Heart left ventricle (tissue), 16 donors: ENCODE data around the gene FOXK1. TPM values are rescaled to one million over a fixed set of nuclear protein-coding genes. Genes with fewer than 3 reads are reported as not detected.

ENCODE experiments used
- ATAC-seq, 4 donors: fragments of 200-7000 bp; cut with Tn5 transposase; one replicate each; pipeline ENCODE4 v1.9.1; 2020 to 2022; ENCODE audit warnings: moderate library complexity in 4 of 4, mild to moderate bottlenecking in 3 of 4, moderate number of reproducible peaks in 1 of 4
- DNase-seq, 5 donors: peaks; one replicate each; pipeline ENCODE4 v3.0.0-alpha.2; 2020
- H3K27ac ChIP-seq, 12 donors: fragments of 200-600 bp; sonication (generic) in 4 of 12; one replicate each; pipeline versions ENCODE4 v1.5.0 to v1.8.0; 2016 to 2022; ENCODE audit warnings: mild to moderate bottlenecking in 2 of 12
- H3K27me3 ChIP-seq, 9 donors: fragments of 200-600 bp; sonication (generic) in 2 of 9; one replicate each; pipeline versions ENCODE4 v1.5.1 to v1.8.0; 2016 to 2022; ENCODE audit warnings: mild to moderate bottlenecking in 3 of 9
- H3K36me3 ChIP-seq, 9 donors: fragments of 200-600 bp; sonication (generic) in 2 of 9; one replicate each; pipeline versions ENCODE4 v1.5.0 to v1.8.0; 2018 to 2022; ENCODE audit warnings: mild to moderate bottlenecking in 2 of 9
- H3K4me1 ChIP-seq, 12 donors: fragments of 200-600 bp; sonication (generic) in 4 of 12; one replicate each; pipeline versions ENCODE4 v1.5.0 to v1.8.0; 2016 to 2022; ENCODE audit warnings: mild to moderate bottlenecking in 3 of 12
- H3K4me3 ChIP-seq, 12 donors: fragments of 200-600 bp; sonication (generic) in 4 of 12; one replicate each; pipeline versions ENCODE4 v1.5.0 to v1.8.0; 2017 to 2022; ENCODE audit warnings: mild to moderate bottlenecking in 9 of 12, moderate library complexity in 4 of 12
- H3K9me3 ChIP-seq, 12 donors: fragments of 200-600 bp; sonication (generic) in 4 of 12; one replicate each; pipeline versions ENCODE4 v1.5.0 to v1.8.0; 2016 to 2022; ENCODE audit warnings: mild to moderate bottlenecking in 1 of 12
- POLR2A ChIP-seq, 2 donors: fragments of 450-650 bp; IDR thresholded peaks; one replicate each; pipeline ENCODE4 v1.6.1; 2017; ENCODE audit warnings: antibody characterized with exemption in 2 of 2, mild to moderate bottlenecking in 2 of 2, moderate library complexity in 2 of 2
- WGBS, 4 donors: extraction: QIAGEN DNeasy Blood & Tissue Kit in 2 of 4; methylation state at CpG; one replicate each; pipeline versions ENCODE4 v1.1.5 to v1.1.7; 2013 to 2018; 5-methylcytosine and 5-hydroxymethylcytosine counted together
- intact Hi-C, 10 donors: fragments of 100-400 bp; cut with DNase I; formaldehyde crosslinking; loops; one replicate each; pipeline versions ENCODE4 v1.11.1 to v1.14.2; 2022
- polyA plus RNA-seq, 2 donors: library from polyadenylated mRNA; stranded (reverse); fragments of 200-250 nt; gene quantifications; one replicate each; pipeline ENCODE4 v1.2.3, GENCODE V29; 2013
- total RNA-seq, 9 donors: library from RNA; depleted of rRNA in 2 of 9; stranded (reverse); fragments of >200 nt in 2 of 9; fragmentation: NEBNext Ultra II Directional in 3 of 9; extraction: Animal tissue kit (Norgen Biotek cat#: 25700) in 3 of 9; gene quantifications; one replicate each; pipeline versions ENCODE4 v1.1.0 to v1.2.4, GENCODE V29; 2016 to 2023
- TF ChIP-seq, protein P1 (sequence below), 12 donors: fragments of 200-600 bp; sonication (generic) in 4 of 12; IDR thresholded peaks; one replicate each; pipeline versions ENCODE4 v1.5.0 to v1.8.0; 2018 to 2022; ENCODE audit warnings: antibody characterized with exemption in 12 of 12, mild to moderate bottlenecking in 5 of 12
- donor health status: ischemic (EF 13 %, LVEDD 7.1; RV severe dilation, severe dysfunction).
- donor health status: healthy with polysubstance abuse.
- donor health status: DM: no; HTN: yes; CAD: no.
- donor health status: DM: no; HTN: no; CAD: no.
- donor health status: ischemic (EF 25% LVEDD 6.9; RV normal size, moderate dysfunction).
- donor health status: ischemic (EF 25% LVEDD 5.7; RV mildly dilated, moderate dysfunction).
- donor health status: healthy.
- donor health status: DM: yes; HTN: yes; CAD: no.
- donor health status: ischemic (EF 35%, LVEDD 5.7; RV mildly dilated, moderate dysfunction).
- donor health status: nonischemic (EF 11% LVEDD 7.7; RV severe dilation, severe dysfunction).
- donor health status: DM: yes; HTN: yes; CAD: no.
- donor health status: PGD.
- donor health status: ischemic (EF 29% LVEDD 5.4; RV normal size, mild dysfunction).
- donor health status: nonischemic (EF 23%, LVEDD 6.1; RV moderate dilation, normal function).

Gene FOXK1
- total and polyA plus RNA-seq, 11 donors: 9.3 to 43.7 (median 19.8) TPM

DNA sequence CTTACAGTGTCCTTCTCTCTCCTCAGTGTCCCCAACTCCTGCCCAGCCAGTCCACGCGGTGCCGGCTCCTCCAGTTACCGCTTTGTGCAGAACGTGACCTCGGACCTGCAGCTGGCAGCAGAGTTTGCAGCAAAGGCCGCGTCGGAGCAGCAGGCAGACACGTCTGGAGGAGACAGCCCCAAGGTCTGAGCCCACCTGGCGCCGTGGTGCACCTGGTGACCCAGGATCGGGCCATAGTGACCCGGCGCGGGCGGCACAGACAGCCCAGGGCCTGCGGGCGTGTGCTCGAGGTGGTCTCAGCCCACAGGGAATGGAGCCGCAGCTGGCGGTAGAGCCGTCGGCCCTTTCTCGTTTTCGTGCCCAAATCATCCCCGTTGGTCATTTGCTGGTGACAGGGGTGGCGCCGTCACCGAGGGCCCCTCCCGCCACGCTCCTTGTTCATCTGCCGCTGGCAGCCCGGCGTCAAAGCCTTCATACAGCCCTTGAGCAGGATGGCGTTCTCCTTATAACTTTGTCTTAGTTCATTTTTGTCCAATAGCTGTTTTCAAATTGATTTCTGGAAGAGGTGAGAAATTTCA, 72.4 kb downstream of the FOXK1 start:
- H3K4me3 ChIP-seq: no peak overlapping the region
- intact Hi-C loops: loop anchor here in 8 of 10 donors (1.0 to 10.0 kb wide), 6 partner anchors 72 to 143 kb away; partner anchors contain the start of gene FOXK1 (in 6 of the 8)
- peaks cover 0 to 78% (median 56%) of the 10 kb centered on the region in 9 donors for H3K36me3 ChIP-seq
- TF ChIP-seq, protein P1, sequence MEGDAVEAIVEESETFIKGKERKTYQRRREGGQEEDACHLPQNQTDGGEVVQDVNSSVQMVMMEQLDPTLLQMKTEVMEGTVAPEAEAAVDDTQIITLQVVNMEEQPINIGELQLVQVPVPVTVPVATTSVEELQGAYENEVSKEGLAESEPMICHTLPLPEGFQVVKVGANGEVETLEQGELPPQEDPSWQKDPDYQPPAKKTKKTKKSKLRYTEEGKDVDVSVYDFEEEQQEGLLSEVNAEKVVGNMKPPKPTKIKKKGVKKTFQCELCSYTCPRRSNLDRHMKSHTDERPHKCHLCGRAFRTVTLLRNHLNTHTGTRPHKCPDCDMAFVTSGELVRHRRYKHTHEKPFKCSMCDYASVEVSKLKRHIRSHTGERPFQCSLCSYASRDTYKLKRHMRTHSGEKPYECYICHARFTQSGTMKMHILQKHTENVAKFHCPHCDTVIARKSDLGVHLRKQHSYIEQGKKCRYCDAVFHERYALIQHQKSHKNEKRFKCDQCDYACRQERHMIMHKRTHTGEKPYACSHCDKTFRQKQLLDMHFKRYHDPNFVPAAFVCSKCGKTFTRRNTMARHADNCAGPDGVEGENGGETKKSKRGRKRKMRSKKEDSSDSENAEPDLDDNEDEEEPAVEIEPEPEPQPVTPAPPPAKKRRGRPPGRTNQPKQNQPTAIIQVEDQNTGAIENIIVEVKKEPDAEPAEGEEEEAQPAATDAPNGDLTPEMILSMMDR (IDR thresholded peaks at IDR 0.05): no peak
- TF ChIP-seq POLR2A (IDR thresholded peaks at IDR 0.05): no peak
- no peak overlapping the region for H3K27ac ChIP-seq
- no peaks in the 10 kb centered on the region for H3K27me3 ChIP-seq
- 93 to 96% (median 95%) methylated on average over 35 to 36 of the region's 36 CpGs for WGBS, 4 donors
- peaks cover 0 to 19% (median 7%) of the 10 kb centered on the region in 12 donors for H3K4me1 ChIP-seq
- ATAC-seq (no peak), DNase-seq (no peak)
- H3K9me3 ChIP-seq: no peaks in the 10 kb centered on the region

- TF ChIP-seq POLR2A (IDR thresholded peaks at IDR 0.05): no peak
- TF ChIP-seq, protein P1 (IDR thresholded peaks at IDR 0.05): no peak
- intact Hi-C loops: loop anchor here in 2 of 10 donors (2.0 to 10.0 kb wide), 2 partner anchors 72 to 140 kb away; partner anchors contain the start of gene FOXK1 (in 1 of the 2)
- Histone ChIP-seq H3K9me3 (no peaks in the 10 kb centered on the region), H3K27ac (no peak overlapping the region), H3K36me3 (peaks cover 0 to 82% (median 61%) of the 10 kb centered on the region in 9 donors), H3K4me1 (peaks cover 0 to 18% (median 7%) of the 10 kb centered on the region in 12 donors), H3K4me3 (no peak overlapping the region), H3K27me3 (no peaks in the 10 kb centered on the region)
- DNase-seq (no peak), ATAC-seq (no peak)
- WGBS, 4 donors: 93 to 96% (median 95%) methylated on average over 17 to 24 of the region's 24 CpGs
Observed at GRCh38 chr7:4755045-4755444, 73.0 kb downstream of the FOXK1 start.

GRCh38 chr7:4758111-4758510, 76.0 kb downstream of the FOXK1 start:
- TF ChIP-seq POLR2A (IDR thresholded peaks at IDR 0.05): no peak
- TF ChIP-seq, protein P1 (IDR thresholded peaks at IDR 0.05): no peak
- no peak for ATAC-seq
- Histone ChIP-seq H3K27me3 (no peaks in the 10 kb centered on the region), H3K36me3 (peaks cover 0 to 92% (median 90%) of the 10 kb centered on the region in 9 donors), H3K4me1 (peaks cover 0 to 13% (median 7%) of the 10 kb centered on the region in 12 donors), H3K27ac (no peak overlapping the region), H3K9me3 (no peaks in the 10 kb centered on the region), H3K4me3 (no peak overlapping the region)
- intact Hi-C loops: loop anchor here in 1 of 10 donors (10.0 kb wide), 1 partner anchor 143 kb away; no protein-coding TSS in a partner anchor
- 94 to 96% (median 95%) methylated on average over 19 of the region's 19 CpGs for WGBS, 4 donors
- DNase-seq: no peak

- H3K27ac ChIP-seq: no peak overlapping the region
- no peak overlapping the region for H3K4me3 ChIP-seq
- intact Hi-C loops: loop anchor here in 1 of 10 donors (10.0 kb wide), 1 partner anchor 144 kb away; no protein-coding TSS in a partner anchor
- no peaks in the 10 kb centered on the region for H3K9me3 ChIP-seq
- H3K36me3 ChIP-seq: peaks cover 0 to 99% (median 97%) of the 10 kb centered on the region in 9 donors
- TF ChIP-seq, protein P1 (IDR thresholded peaks at IDR 0.05): no peak
- TF ChIP-seq POLR2A (IDR thresholded peaks at IDR 0.05): no peak
- 93 to 95% (median 95%) methylated on average over 29 of the region's 29 CpGs for WGBS, 4 donors
- H3K4me1 ChIP-seq: peaks cover 0 to 6% (median 3%) of the 10 kb centered on the region in 12 donors
- DNase-seq: no peak
- H3K27me3 ChIP-seq: no peaks in the 10 kb centered on the region
- no peak for ATAC-seq
Observed at GRCh38 chr7:4758791-4759190, 76.7 kb downstream of the FOXK1 start.
